ENCODE data around the gene CNOT8.
"Not testable (repeated sequence)": the region's sequence is repeated elsewhere in the genome, so short reads cannot be mapped to it uniquely, and the experiment has no call there.

CNOT8 gene

GRCh38 chr5:154829589-154830218 is 28.7 kb upstream of the CNOT8 start:
- Histone ChIP-seq H3K4me1 (ENCODE audit: control insufficient read depth, low read depth, low read length) (peaks cover 2% of the 10 kb centered on the region), H3K27me3 (ENCODE audit: insufficient read depth, low read length, poor library complexity) (no peaks in the 10 kb centered on the region)
- WGBS (ENCODE audit: extremely low coverage, insufficient coverage, low lambda C conversion rate), result no CpG with 5 or more reads among the region's 4 CpGs

GRCh38 chr5:154830219-154830595 is 28.2 kb upstream of the CNOT8 start:
- H4K5ac ChIP-seq (ENCODE audit: low read length), result no peak overlapping the region
- peaks cover 4% of the 10 kb centered on the region for H3K4me1 ChIP-seq (ENCODE audit: control insufficient read depth, low read depth, low read length)
- no peak overlapping the region for H3K4me2 ChIP-seq (ENCODE audit: low read length)
- H3K4ac ChIP-seq (ENCODE audit: low read depth, low read length), result no peak overlapping the region
- H3K4me3 ChIP-seq (ENCODE audit: low read length), result no peak overlapping the region
- H3K23ac ChIP-seq (ENCODE audit: low read length), result no peak overlapping the region
- H3K18ac ChIP-seq (ENCODE audit: low read length), result no peak overlapping the region
- H2BK5ac ChIP-seq (ENCODE audit: low read length), result no peak overlapping the region
- H3K9ac ChIP-seq (ENCODE audit: low read length), result no peak overlapping the region
- H3K79me1 ChIP-seq (ENCODE audit: low read length), result no peaks in the 10 kb centered on the region
- no peak overlapping the region for H2BK15ac ChIP-seq (replicated peaks; ENCODE audit: low read depth)
- no peaks in the 10 kb centered on the region for H3K79me2 ChIP-seq (ENCODE audit: control insufficient read depth, insufficient read depth, low read length)
- WGBS (ENCODE audit: extremely low coverage, insufficient coverage, low lambda C conversion rate), result no CpG with 5 or more reads among the region's 7 CpGs
- H2BK120ac ChIP-seq (ENCODE audit: low read depth, low read length), result no peak overlapping the region
- peaks cover 4% of the 10 kb centered on the region for H3K36me3 ChIP-seq (ENCODE audit: control insufficient read depth, insufficient read depth, low read length)
- H2AK5ac ChIP-seq (ENCODE audit: low read length), result no peak overlapping the region
- H3K56ac ChIP-seq (ENCODE audit: low read length), result no peak overlapping the region
- no peak overlapping the region for H4K8ac ChIP-seq (ENCODE audit: low read depth, low read length)
- H3K27ac ChIP-seq (ENCODE audit: low read depth, low read length), result no peak overlapping the region
- H3K27me3 ChIP-seq (ENCODE audit: insufficient read depth, low read length, poor library complexity), result no peaks in the 10 kb centered on the region
- DNase-seq, result no peak

More at GRCh38 chr5:154829589-154830218, 28.7 kb upstream of the CNOT8 start:
- Histone ChIP-seq H2BK120ac (ENCODE audit: low read depth, low read length) (no peak overlapping the region), H3K9ac (ENCODE audit: low read length) (no peak overlapping the region), H3K18ac (ENCODE audit: low read length) (no peak overlapping the region), H4K5ac (ENCODE audit: low read length) (no peak overlapping the region), H3K79me2 (ENCODE audit: control insufficient read depth, insufficient read depth, low read length) (no peaks in the 10 kb centered on the region), H3K4me2 (ENCODE audit: low read length) (no peak overlapping the region), H3K79me1 (ENCODE audit: low read length) (no peaks in the 10 kb centered on the region), H3K27ac (ENCODE audit: low read depth, low read length) (no peak overlapping the region), H3K23ac (ENCODE audit: low read length) (no peak overlapping the region), H2BK5ac (ENCODE audit: low read length) (no peak overlapping the region), H3K56ac (ENCODE audit: low read length) (no peak overlapping the region), H2BK15ac (replicated peaks; ENCODE audit: low read depth) (no peak overlapping the region), H4K8ac (ENCODE audit: low read depth, low read length) (no peak overlapping the region), H2AK5ac (ENCODE audit: low read length) (no peak overlapping the region), H3K4ac (ENCODE audit: low read depth, low read length) (no peak overlapping the region), H3K4me3 (ENCODE audit: low read length) (no peak overlapping the region), H3K36me3 (ENCODE audit: control insufficient read depth, insufficient read depth, low read length) (peaks cover 4% of the 10 kb centered on the region)
- no peak for DNase-seq

- no peak overlapping the region for H3K27ac ChIP-seq (ENCODE audit: low read depth, low read length)
Observed at GRCh38 chr5:154830596-154830995, 27.8 kb upstream of the CNOT8 start.

GRCh38 chr5:154831451-154831850 is 27.0 kb upstream of the CNOT8 start:
- H3K4me3 ChIP-seq (ENCODE audit: low read length), result no peak overlapping the region
- peaks cover 4% of the 10 kb centered on the region for H3K4me1 ChIP-seq (ENCODE audit: control insufficient read depth, low read depth, low read length)
- no CpG with 5 or more reads among the region's 7 CpGs for WGBS (ENCODE audit: extremely low coverage, insufficient coverage, low lambda C conversion rate)

More at GRCh38 chr5:154830596-154830995, 27.8 kb upstream of the CNOT8 start:
- no peak overlapping the region for H2BK15ac ChIP-seq (replicated peaks; ENCODE audit: low read depth)
- no peak overlapping the region for H3K4me2 ChIP-seq (ENCODE audit: low read length)
- peaks cover 4% of the 10 kb centered on the region for H3K4me1 ChIP-seq (ENCODE audit: control insufficient read depth, low read depth, low read length)
- H3K36me3 ChIP-seq (ENCODE audit: control insufficient read depth, insufficient read depth, low read length), result peaks cover 4% of the 10 kb centered on the region
- H3K18ac ChIP-seq (ENCODE audit: low read length), result no peak overlapping the region
- no peak overlapping the region for H2BK5ac ChIP-seq (ENCODE audit: low read length)
- H3K4ac ChIP-seq (ENCODE audit: low read depth, low read length), result no peak overlapping the region
- H3K79me1 ChIP-seq (ENCODE audit: low read length), result no peaks in the 10 kb centered on the region
- no peak overlapping the region for H4K8ac ChIP-seq (ENCODE audit: low read depth, low read length)
- H3K4me3 ChIP-seq (ENCODE audit: low read length), result no peak overlapping the region
- no peak overlapping the region for H3K23ac ChIP-seq (ENCODE audit: low read length)
- no peak overlapping the region for H2BK120ac ChIP-seq (ENCODE audit: low read depth, low read length)
- H4K5ac ChIP-seq (ENCODE audit: low read length), result no peak overlapping the region
- no peak for DNase-seq
- H3K9ac ChIP-seq (ENCODE audit: low read length), result no peak overlapping the region
- no peaks in the 10 kb centered on the region for H3K27me3 ChIP-seq (ENCODE audit: insufficient read depth, low read length, poor library complexity)
- WGBS (ENCODE audit: extremely low coverage, insufficient coverage, low lambda C conversion rate), result no CpG with 5 or more reads among the region's 4 CpGs
- H3K56ac ChIP-seq (ENCODE audit: low read length), result no peak overlapping the region
- no peak overlapping the region for H2AK5ac ChIP-seq (ENCODE audit: low read length)
- no peaks in the 10 kb centered on the region for H3K79me2 ChIP-seq (ENCODE audit: control insufficient read depth, insufficient read depth, low read length)

GRCh38 chr5:154832804-154833203 is 25.6 kb upstream of the CNOT8 start:
- H3K79me1 ChIP-seq (ENCODE audit: low read length); DNase-seq; H3K56ac ChIP-seq (ENCODE audit: low read length); H2AK5ac ChIP-seq (ENCODE audit: low read length); H3K27ac ChIP-seq (ENCODE audit: low read depth, low read length); H3K27me3 ChIP-seq (ENCODE audit: insufficient read depth, low read length, poor library complexity); H3K4ac ChIP-seq (ENCODE audit: low read depth, low read length); H3K4me1 ChIP-seq (ENCODE audit: control insufficient read depth, low read depth, low read length); H4K8ac ChIP-seq (ENCODE audit: low read depth, low read length); H2BK15ac ChIP-seq (replicated peaks; ENCODE audit: low read depth); H2BK120ac ChIP-seq (ENCODE audit: low read depth, low read length); H3K23ac ChIP-seq (ENCODE audit: low read length); H3K79me2 ChIP-seq (ENCODE audit: control insufficient read depth, insufficient read depth, low read length); H3K4me2 ChIP-seq (ENCODE audit: low read length); H3K4me3 ChIP-seq (ENCODE audit: low read length); H3K9ac ChIP-seq (ENCODE audit: low read length); H3K18ac ChIP-seq (ENCODE audit: low read length); H4K5ac ChIP-seq (ENCODE audit: low read length); H2BK5ac ChIP-seq (ENCODE audit: low read length); H3K36me3 ChIP-seq (ENCODE audit: control insufficient read depth, insufficient read depth, low read length): not testable (repeated sequence)
- no CpG with 5 or more reads among the region's 3 CpGs for WGBS (ENCODE audit: extremely low coverage, insufficient coverage, low lambda C conversion rate)

More at GRCh38 chr5:154831451-154831850, 27.0 kb upstream of the CNOT8 start:
- Histone ChIP-seq H3K4ac (ENCODE audit: low read depth, low read length) (no peak overlapping the region), H2BK120ac (ENCODE audit: low read depth, low read length) (no peak overlapping the region), H3K79me1 (ENCODE audit: low read length) (no peaks in the 10 kb centered on the region), H3K36me3 (ENCODE audit: control insufficient read depth, insufficient read depth, low read length) (peaks cover 4% of the 10 kb centered on the region), H4K8ac (ENCODE audit: low read depth, low read length) (no peak overlapping the region), H3K27ac (ENCODE audit: low read depth, low read length) (no peak overlapping the region), H2BK5ac (ENCODE audit: low read length) (no peak overlapping the region), H2BK15ac (replicated peaks; ENCODE audit: low read depth) (no peak overlapping the region), H2AK5ac (ENCODE audit: low read length) (no peak overlapping the region), H3K4me2 (ENCODE audit: low read length) (no peak overlapping the region), H4K5ac (ENCODE audit: low read length) (no peak overlapping the region), H3K18ac (ENCODE audit: low read length) (no peak overlapping the region), H3K23ac (ENCODE audit: low read length) (no peak overlapping the region), H3K9ac (ENCODE audit: low read length) (no peak overlapping the region), H3K27me3 (ENCODE audit: insufficient read depth, low read length, poor library complexity) (no peaks in the 10 kb centered on the region), H3K56ac (ENCODE audit: low read length) (no peak overlapping the region), H3K79me2 (ENCODE audit: control insufficient read depth, insufficient read depth, low read length) (no peaks in the 10 kb centered on the region)
- DNase-seq, result no peak

- Histone ChIP-seq H3K18ac (ENCODE audit: low read length) (no peak overlapping the region), H3K9ac (ENCODE audit: low read length) (no peak overlapping the region), H2BK15ac (replicated peaks; ENCODE audit: low read depth) (no peak overlapping the region), H3K23ac (ENCODE audit: low read length) (no peak overlapping the region), H2AK5ac (ENCODE audit: low read length) (no peak overlapping the region), H3K4me2 (ENCODE audit: low read length) (no peak overlapping the region), H3K4me3 (ENCODE audit: low read length) (no peak overlapping the region), H4K8ac (ENCODE audit: low read depth, low read length) (no peak overlapping the region), H3K4ac (ENCODE audit: low read depth, low read length) (no peak overlapping the region), H2BK5ac (ENCODE audit: low read length) (no peak overlapping the region), H2BK120ac (ENCODE audit: low read depth, low read length) (no peak overlapping the region), H3K36me3 (ENCODE audit: control insufficient read depth, insufficient read depth, low read length) (peaks cover 4% of the 10 kb centered on the region), H3K56ac (ENCODE audit: low read length) (no peak overlapping the region), H3K79me1 (ENCODE audit: low read length) (no peaks in the 10 kb centered on the region), H3K79me2 (ENCODE audit: control insufficient read depth, insufficient read depth, low read length) (no peaks in the 10 kb centered on the region), H3K4me1 (ENCODE audit: control insufficient read depth, low read depth, low read length) (peaks cover 4% of the 10 kb centered on the region), H3K27ac (ENCODE audit: low read depth, low read length) (no peak overlapping the region), H3K27me3 (ENCODE audit: insufficient read depth, low read length, poor library complexity) (no peaks in the 10 kb centered on the region), H4K5ac (ENCODE audit: low read length) (no peak overlapping the region)
- DNase-seq, result no peak
- 100% methylated on average over 1 of the region's 1 CpG for WGBS (ENCODE audit: extremely low coverage, insufficient coverage, low lambda C conversion rate)
Observed at GRCh38 chr5:154834053-154834452, 24.4 kb upstream of the CNOT8 start.
